NK-92 (cell line): ENCODE measurements around the gene TPCN2.

Experiments used
- DNase-seq: peaks from one replicate; lab custom pipeline; 2025; ENCODE audit not compliant: unreplicated experiment; lab: John Stamatoyannopoulos, UW

TPCN2 gene

DNA sequence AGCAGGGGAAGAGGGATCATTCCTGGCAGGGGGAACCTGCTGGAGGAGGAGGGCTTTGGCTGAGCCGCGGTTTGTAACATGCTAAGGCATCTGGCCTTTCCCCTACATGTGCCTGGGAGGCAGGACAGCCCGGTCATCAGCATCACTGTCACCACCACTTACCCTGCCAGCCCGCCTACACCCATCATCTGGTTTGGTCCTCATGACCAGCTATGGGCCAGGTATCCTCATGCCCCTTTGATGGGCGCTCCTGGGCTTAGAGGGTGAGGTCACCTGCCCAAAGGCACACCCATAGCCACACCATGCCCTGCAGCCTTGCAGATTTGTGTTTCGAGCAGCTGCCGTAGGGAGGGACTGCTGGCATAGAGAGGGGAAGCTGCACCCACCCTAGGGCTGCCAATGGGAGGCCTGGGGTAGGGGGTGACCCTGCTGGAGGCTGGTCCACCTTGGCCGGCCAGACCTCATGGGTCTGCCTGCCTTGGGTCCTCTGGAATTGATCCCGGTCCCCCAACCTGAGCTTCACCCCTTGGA is 38.3 kb upstream of the TPCN2 start:
- DNase-seq: no peak

DNA sequence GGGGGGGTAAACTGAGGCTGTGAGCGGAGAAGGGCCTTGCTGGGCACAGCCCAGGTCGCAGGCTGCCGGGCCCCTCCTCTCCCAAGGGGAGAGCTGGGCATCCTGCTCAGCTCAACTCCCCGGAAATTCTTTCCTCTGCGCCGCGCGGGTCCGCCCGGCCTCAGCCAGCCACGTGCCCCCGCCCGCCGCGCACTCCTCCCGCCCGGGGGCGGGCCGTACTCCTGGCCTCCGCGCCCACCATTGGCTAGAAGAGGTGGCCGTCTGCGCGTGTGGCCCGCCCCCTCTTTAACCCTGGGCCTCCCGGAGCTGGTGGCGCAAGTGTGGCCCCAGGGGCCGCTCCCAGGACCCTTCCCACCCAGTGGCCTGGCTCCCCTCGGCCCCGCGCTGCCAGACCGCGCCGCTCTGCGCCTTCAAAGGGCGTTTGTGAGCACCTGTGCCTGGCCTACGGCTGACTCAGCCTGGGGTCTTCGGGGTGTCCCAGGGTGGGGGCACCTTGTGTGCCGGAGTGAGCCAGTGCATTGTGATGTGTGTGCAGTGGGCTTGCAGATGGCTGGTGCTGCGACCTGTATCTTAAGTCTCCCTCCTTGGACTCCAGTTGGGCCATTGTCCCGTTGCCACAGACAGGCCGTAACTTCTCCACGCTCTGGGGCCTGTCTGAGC is 37.6 kb upstream of the TPCN2 start:
- DNase-seq: no peak

DNA sequence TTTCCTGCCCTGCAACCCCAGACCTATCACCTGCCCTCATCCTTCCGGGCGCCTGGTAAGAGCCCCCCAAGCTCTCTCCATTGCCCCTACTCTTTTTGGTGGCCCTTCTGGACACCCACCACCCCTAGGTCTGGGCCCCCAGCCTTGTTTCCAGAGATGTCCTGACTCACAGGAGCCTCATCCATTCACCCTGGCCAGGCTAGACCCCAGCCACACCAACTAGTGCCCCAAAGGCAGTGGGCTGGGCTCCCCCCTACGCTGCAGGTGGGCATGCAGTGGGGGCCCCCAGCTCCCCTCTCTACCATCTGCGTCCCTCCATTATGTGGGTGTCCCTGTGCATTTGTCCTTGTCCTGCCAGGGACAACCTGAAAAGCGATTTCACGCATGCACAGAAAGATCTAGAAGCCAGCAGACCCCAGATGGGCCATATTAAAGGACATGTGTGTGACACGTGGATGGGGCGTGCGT is 37.1 kb upstream of the TPCN2 start:
- no peak for DNase-seq

GRCh38 chr11:69012092-69013008 is 36.4 kb upstream of the TPCN2 start:
- DNase-seq: no peak

DNA sequence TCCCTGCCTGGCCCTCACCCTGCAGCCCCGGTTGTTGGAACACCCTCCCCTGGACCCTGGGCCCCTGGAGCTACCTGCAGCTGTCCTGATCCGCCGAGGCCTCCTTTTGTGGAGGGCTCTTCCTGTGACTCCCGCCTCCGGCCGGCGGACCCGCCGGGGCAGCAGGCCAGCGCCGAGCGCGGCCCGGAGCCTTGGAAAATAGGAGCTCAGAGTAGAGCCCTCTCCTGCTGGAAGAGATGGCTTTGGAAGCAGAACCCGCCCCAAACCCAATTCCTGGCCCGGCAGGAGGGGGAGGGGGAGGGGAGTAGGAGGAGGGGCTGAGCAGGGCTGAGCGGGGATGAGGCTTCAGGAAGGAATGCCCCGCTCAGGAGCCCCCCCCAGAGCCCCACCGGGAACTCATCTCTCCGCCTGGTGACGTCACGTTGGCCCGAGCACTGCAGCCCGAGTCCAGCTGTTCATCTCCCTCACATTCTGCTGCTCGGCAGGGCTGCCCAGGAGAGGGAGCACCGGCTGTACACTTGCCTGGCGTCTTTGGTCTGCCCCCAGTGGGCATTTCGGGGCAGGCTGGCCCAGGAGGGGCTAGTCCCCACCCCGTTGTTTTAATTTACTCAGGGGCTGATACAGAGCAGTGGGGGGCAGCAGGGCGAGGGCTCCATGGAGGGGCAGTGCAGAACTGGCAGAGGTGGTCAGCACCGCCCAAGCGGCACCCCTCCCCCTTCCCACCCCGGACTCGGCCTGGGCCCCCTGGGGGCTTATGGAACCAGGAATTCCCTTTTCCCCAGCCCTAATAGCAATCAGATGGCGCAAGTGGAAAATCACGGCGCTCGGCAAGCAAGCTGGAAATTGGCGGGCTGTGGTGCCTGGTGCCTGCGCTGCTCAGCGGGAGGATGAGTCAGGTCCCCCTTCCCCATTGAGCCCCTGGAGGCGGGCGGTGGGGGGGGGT is 35.5 kb upstream of the TPCN2 start, which contains the start of gene MRGPRF:
Gene MRGPRF (minus strand): TSS at position 238 of the 943 bp plus-strand sequence. CDS start 3,345 bp downstream, outside the sequence.
- DNase-seq: no peak

DNA sequence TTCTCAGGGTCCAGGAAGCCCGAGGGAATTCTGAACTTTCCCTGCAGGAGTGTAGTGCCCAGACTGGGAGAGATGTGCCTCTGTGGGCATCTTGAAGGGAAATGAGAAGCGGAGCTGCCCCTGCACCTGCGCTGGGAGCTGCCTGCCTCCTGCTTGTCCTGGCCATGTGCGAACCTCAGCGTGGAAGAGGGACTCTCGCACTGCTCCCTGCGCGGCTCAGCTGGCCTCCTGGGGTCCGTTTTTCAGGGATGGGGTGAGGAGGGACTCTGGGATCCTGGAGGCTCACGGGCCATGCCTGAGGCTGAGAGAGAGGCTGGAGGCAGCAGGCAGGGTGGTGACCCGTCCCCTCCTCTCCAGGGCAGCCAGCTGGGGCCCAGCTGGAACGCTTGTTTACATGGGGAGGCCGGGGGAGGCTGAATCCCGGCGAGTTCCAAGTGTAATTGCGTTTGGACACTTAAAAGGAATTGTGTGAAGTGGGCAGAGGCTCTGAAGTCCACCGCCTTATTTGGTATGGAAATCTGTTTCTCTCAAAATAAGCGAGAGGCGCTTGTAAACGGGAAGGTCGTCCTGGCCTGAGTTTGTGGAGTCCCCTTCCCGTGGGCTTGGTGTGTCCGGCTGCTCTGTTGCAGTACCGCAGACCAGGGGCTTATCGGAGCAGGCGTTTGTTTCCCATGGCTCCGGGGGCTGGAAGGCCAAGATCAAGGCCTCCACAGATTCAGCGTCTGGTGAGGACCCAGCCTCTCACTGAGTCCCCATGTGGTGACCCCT is 34.5 kb upstream of the TPCN2 start:
- no peak for DNase-seq

- no peak for DNase-seq
Observed at GRCh38 chr11:69014898-69015549, 33.7 kb upstream of the TPCN2 start.

DNA sequence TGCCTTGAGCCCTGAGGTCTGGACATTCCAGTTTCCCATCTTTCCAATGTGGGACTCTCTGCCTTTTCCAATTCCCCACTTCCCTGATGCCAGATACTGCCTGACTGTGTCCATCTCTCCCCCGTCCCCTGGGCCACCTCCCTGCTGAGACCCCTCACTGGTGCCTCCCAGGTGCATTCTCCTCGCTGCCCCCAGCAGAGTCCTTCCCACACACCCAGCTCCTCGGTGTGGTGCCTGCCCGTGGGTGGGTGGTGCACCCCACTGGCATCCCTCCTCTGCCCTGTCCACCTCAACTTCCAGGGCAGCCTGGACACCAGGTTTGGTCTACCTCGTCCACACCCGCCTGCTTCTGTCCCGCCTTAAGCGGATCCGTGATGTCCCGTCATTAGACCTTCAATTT is 30.8 kb upstream of the TPCN2 start:
- no peak for DNase-seq

DNA sequence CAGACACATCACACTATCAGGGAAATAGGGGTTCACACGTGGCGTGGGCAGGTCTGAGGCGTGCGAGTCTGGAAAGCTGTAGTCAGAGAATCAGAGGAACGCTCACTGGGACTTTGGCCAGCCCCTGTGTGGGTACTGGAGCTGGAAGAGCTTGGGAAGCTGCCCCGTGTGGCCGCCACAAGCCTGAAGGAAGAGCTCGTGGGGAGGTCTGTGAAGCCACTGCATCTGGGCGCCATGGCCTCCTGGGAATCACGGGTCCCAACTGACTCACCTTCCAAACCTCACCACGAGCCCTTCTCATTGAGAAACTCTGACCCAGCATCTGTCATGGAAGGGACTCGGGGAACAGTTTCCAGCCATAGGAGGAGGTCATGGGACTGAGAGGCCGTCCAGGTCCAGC is 29.8 kb upstream of the TPCN2 start:
- no peak for DNase-seq

DNA sequence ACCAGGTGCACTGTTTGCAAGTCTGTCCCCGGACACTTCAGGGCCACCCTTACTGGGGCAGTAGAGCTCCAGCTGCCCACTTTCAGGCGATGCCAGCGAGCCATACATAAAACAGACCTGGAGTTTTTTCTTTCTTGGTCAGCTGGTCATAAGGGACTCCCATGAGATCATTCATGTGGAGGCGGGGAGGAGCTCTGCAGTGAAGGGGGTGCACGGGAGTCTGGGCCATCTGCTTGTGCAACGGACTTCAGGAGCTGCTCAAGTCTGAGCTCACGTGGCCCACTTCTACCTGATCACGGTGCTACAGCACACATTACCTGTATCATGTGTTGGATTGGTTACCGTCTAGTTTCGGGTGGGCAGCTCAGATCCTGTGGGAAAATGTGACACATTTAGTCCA is 26.5 kb upstream of the TPCN2 start:
- no peak for DNase-seq

- DNase-seq: no peak
Observed at GRCh38 chr11:69024509-69024908, 24.2 kb upstream of the TPCN2 start.

- no peak for DNase-seq
Observed at GRCh38 chr11:69027704-69028372, 20.9 kb upstream of the TPCN2 start.

- DNase-seq: no peak
Observed at GRCh38 chr11:69030301-69030700, 18.4 kb upstream of the TPCN2 start.

- no peak for DNase-seq
Observed at GRCh38 chr11:69032833-69033232, 15.9 kb upstream of the TPCN2 start.

DNA sequence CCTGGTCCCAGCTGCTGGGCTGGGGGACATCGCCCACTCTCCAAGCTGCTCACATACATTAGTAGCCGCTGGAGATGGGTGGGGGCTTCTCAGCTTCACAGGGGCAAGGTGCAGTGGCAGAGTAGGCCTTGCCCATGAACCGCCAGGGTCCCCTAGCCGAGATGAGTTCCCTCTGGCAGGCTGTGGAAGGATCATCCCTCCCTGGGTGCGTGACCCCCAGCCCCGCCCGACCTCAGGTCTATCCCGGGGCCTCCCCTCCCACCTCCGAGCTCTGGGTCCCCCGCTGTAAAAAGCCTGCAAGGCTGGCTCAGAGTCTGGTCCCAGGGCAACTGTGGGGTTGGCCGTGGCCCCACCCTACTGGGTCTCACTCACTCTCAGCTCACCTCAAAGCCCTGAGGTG is 15.3 kb upstream of the TPCN2 start:
- no peak for DNase-seq

- DNase-seq: no peak
Observed at GRCh38 chr11:69034123-69034867, 14.4 kb upstream of the TPCN2 start.

DNA sequence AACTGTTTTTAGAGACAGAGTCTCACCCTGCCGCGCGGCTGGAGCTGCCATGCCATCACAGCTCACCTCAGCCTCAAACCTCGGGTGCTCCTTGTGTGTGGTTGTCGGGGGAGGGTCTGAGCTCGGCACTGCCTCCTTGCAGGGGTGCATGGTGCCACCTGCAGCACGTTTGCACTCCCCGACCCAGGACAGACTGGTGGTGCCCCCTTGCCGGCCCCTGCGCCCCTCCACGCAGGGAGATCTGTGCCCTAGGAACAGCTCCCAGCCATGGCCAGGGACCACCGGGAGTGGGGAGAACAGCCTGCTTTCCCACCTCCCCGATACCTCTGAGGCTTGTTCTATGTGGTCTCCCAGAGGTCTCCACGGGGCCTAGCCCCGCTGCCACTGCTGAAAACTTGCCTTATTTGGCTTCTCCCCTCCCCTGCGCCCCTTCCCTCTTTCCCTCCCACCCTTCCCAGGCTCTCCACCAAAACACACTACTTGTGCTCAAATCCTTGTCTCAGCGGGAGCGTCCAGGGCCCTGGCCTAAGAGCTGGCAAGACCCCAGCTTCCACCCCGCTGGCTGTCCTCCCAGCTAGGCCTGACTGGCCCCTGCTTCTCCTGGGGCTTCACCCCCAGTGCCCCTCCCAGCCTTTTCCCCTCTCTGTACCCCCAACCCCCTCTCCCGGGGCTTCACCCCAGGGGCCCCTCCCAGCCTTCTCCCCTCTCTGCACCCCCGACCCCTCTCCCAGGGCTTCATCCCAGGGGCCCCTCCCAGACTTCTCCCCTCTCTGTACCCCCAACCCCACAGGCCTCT is 13.4 kb upstream of the TPCN2 start:
- no peak for DNase-seq

DNA sequence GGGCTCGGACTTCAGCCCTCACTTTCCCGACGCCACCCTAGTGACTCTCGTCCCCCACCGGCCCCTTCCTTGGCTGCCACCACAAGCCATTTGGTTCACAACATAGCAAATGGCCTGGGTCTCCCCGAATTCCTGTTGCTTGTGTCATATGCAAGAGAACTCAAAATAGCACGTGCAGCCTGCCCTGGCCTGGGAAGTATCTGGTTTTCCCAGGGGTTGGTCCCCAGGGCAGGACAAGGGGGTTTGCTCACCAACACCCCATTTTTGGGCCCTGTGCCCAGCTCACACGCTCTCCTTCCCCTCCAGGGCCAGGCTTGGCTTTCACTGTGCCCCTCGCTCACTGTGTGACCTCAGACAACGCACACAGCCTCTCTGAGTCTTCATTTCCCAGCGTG is 12.8 kb upstream of the TPCN2 start:
- DNase-seq: no peak
